Measurements from ENCODE around the gene ICAM4. TPM values are rescaled to one million over a fixed set of nuclear protein-coding genes. Genes with fewer than 3 reads are reported as not detected.
A peak's percentile ranks its signal among the peaks of the same experiment; 100 is the strongest.

Gene ICAM4
- total and polyA plus RNA-seq, 9 of the 15 experiments (the other 6 are each of a cell fraction or from before 2014, with no cell fraction given) = 14.1 to 86.1 (median 29.6) TPM

DNA sequence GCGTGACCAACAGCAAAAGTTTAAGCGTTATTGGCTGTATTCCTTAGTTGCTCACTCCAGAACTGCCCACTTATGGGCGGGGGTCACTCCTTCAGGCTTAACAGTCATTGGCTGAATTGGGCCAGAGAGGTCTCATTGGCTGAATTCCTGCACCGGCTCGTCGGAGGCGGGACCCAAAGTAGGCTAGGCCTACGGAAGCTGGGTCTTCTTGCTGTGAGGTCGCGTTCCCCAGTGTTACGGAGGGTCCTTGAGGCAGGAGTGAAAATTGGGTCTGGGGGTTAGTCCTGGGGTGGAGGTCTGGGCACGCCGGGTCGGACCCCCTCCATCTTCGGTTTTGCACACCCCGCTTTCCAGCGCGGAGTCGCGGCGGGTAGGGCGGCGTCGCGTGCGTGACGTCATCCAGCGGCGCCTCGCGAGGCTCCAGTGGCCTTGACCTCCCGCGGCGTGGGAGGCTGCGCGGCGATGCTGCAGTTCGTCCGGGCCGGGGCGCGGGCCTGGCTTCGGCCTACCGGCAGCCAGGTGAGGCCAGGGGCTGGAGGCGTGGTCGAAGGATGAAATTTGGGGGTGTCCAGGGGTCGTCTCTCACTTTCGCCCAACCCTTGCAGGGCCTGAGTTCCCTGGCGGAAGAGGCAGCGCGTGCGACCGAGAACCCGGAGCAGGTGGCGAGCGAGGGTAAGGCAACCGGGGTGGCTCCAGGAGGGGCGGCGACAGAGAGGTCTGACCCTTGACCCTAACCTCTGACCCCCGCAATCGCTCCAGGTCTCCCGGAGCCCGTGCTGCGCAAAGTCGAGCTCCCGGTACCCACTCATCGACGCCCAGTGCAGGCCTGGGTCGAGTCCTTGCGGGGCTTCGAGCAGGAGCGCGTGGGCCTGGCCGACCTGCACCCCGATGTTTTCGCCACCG lies 34.7 kb upstream of the ICAM4 start, which contains the start of gene MRPL4 (continued):
- TF ChIP-seq ZNF79 (CRISPR knock-in tag; IDR thresholded peaks at IDR 0.05; ENCODE audit: low read depth) (no peak), SP2 (IDR thresholded peaks at IDR 0.05; ENCODE audit: extremely low read depth, low read depth, low read length, poor library complexity, severe bottlenecking) (peak; percentile 65), ZNF384 (IDR thresholded peaks at IDR 0.05; ENCODE audit: low read depth, low read length) (no peak), KLF10 (CRISPR knock-in tag; IDR thresholded peaks at IDR 0.05) (no peak), HDGF (IDR thresholded peaks at IDR 0.05) (no peak), MIER1 (IDR thresholded peaks at IDR 0.05; ENCODE audit: low read depth) (no peak; the same call in 1 of the 2 replicates), KLF6 (CRISPR knock-in tag; IDR thresholded peaks at IDR 0.05; ENCODE audit: borderline replicate concordance) (no peak), NCOA6 (IDR thresholded peaks at IDR 0.05) (no peak)
- TF ChIP-seq, protein P1, sequence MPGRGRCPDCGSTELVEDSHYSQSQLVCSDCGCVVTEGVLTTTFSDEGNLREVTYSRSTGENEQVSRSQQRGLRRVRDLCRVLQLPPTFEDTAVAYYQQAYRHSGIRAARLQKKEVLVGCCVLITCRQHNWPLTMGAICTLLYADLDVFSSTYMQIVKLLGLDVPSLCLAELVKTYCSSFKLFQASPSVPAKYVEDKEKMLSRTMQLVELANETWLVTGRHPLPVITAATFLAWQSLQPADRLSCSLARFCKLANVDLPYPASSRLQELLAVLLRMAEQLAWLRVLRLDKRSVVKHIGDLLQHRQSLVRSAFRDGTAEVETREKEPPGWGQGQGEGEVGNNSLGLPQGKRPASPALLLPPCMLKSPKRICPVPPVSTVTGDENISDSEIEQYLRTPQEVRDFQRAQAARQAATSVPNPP (IDR thresholded peaks at IDR 0.05; ENCODE audit: borderline replicate concordance, insufficient read depth, insufficient read length) = no peak
- TF ChIP-seq, protein P2, sequence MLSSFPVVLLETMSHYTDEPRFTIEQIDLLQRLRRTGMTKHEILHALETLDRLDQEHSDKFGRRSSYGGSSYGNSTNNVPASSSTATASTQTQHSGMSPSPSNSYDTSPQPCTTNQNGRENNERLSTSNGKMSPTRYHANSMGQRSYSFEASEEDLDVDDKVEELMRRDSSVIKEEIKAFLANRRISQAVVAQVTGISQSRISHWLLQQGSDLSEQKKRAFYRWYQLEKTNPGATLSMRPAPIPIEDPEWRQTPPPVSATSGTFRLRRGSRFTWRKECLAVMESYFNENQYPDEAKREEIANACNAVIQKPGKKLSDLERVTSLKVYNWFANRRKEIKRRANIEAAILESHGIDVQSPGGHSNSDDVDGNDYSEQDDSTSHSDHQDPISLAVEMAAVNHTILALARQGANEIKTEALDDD (IDR thresholded peaks at IDR 0.05) = no peak
- TF ChIP-seq, protein P3, sequence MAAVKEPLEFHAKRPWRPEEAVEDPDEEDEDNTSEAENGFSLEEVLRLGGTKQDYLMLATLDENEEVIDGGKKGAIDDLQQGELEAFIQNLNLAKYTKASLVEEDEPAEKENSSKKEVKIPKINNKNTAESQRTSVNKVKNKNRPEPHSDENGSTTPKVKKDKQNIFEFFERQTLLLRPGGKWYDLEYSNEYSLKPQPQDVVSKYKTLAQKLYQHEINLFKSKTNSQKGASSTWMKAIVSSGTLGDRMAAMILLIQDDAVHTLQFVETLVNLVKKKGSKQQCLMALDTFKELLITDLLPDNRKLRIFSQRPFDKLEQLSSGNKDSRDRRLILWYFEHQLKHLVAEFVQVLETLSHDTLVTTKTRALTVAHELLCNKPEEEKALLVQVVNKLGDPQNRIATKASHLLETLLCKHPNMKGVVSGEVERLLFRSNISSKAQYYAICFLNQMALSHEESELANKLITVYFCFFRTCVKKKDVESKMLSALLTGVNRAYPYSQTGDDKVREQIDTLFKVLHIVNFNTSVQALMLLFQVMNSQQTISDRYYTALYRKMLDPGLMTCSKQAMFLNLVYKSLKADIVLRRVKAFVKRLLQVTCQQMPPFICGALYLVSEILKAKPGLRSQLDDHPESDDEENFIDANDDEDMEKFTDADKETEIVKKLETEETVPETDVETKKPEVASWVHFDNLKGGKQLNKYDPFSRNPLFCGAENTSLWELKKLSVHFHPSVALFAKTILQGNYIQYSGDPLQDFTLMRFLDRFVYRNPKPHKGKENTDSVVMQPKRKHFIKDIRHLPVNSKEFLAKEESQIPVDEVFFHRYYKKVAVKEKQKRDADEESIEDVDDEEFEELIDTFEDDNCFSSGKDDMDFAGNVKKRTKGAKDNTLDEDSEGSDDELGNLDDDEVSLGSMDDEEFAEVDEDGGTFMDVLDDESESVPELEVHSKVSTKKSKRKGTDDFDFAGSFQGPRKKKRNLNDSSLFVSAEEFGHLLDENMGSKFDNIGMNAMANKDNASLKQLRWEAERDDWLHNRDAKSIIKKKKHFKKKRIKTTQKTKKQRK (IDR thresholded peaks at IDR 0.05; ENCODE audit: borderline replicate concordance, low read depth, low read length) = peak; percentile 29; the same call in 1 of the 2 replicates
- TF ChIP-seq, protein P4, sequence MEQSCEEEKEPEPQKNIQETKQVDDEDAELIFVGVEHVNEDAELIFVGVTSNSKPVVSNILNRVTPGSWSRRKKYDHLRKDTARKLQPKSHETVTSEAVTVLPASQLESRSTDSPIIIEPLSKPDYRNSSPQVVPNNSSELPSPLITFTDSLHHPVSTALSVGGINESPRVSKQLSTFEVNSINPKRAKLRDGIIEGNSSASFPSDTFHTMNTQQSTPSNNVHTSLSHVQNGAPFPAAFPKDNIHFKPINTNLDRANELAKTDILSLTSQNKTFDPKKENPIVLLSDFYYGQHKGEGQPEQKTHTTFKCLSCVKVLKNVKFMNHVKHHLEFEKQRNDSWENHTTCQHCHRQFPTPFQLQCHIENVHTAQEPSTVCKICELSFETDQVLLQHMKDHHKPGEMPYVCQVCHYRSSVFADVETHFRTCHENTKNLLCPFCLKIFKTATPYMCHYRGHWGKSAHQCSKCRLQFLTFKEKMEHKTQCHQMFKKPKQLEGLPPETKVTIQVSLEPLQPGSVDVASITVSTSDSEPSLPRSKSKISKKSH (CRISPR knock-in tag; IDR thresholded peaks at IDR 0.05) = no peak
- TF ChIP-seq, protein P5, sequence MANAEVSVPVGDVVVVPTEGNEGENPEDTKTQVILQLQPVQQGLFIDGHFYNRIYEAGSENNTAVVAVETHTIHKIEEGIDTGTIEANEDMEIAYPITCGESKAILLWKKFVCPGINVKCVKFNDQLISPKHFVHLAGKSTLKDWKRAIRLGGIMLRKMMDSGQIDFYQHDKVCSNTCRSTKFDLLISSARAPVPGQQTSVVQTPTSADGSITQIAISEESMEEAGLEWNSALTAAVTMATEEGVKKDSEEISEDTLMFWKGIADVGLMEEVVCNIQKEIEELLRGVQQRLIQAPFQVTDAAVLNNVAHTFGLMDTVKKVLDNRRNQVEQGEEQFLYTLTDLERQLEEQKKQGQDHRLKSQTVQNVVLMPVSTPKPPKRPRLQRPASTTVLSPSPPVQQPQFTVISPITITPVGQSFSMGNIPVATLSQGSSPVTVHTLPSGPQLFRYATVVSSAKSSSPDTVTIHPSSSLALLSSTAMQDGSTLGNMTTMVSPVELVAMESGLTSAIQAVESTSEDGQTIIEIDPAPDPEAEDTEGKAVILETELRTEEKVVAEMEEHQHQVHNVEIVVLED (CRISPR knock-in tag; IDR thresholded peaks at IDR 0.05) = peak; percentile 76
- TF ChIP-seq, protein P6, sequence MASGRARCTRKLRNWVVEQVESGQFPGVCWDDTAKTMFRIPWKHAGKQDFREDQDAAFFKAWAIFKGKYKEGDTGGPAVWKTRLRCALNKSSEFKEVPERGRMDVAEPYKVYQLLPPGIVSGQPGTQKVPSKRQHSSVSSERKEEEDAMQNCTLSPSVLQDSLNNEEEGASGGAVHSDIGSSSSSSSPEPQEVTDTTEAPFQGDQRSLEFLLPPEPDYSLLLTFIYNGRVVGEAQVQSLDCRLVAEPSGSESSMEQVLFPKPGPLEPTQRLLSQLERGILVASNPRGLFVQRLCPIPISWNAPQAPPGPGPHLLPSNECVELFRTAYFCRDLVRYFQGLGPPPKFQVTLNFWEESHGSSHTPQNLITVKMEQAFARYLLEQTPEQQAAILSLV (tag; IDR thresholded peaks at IDR 0.05) = no peak
- TF ChIP-seq, protein P7, sequence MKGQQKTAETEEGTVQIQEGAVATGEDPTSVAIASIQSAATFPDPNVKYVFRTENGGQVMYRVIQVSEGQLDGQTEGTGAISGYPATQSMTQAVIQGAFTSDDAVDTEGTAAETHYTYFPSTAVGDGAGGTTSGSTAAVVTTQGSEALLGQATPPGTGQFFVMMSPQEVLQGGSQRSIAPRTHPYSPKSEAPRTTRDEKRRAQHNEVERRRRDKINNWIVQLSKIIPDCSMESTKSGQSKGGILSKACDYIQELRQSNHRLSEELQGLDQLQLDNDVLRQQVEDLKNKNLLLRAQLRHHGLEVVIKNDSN (CRISPR knock-in tag; IDR thresholded peaks at IDR 0.05) = peak; percentile 61
